Sciatic nerve (tissue), 2 donors: ENCODE measurements around the gene HIGD2A. TPM values are rescaled to one million over a fixed set of nuclear protein-coding genes. Genes with fewer than 3 reads are reported as not detected.
"Not testable (repeated sequence)": the region's sequence is repeated elsewhere in the genome, so short reads cannot be mapped to it uniquely, and the experiment has no call there.

Source experiments
- ATAC-seq: fragments of 200-7000 bp; cut with Tn5 transposase; one replicate; pipeline ENCODE4 v1.9.1; 2020; ENCODE audit warnings: mild to moderate bottlenecking, moderate library complexity
- DNase-seq: peaks from one replicate; pipeline ENCODE4 v3.0.0-alpha.2; 2020; ENCODE audit warnings: low spot score
- intact Hi-C: fragments of 100-400 bp; cut with DNase I; formaldehyde crosslinking; loops from one replicate; pipeline ENCODE4 v1.14.2; 2022
- total RNA-seq: library from RNA; stranded (reverse); fragmentation: NEBNext Ultra II Directional; extraction: Animal tissue kit (Norgen Biotek cat#: 25700); gene quantifications from one replicate; pipeline ENCODE4 v1.2.1, GENCODE V29; 2021
- donor health status: DM: no; HTN: no; CAD: no.
- donor health status: DM: no; HTN: no; CAD: no.

HIGD2A gene
- total RNA-seq, 1 donor from 2014 or later: 58.8 TPM

- DNase-seq (no peak), ATAC-seq (no peak)
- intact Hi-C loops: no loop called here
Measured at GRCh38 chr5:176391479-176391878, 2.9 kb downstream of the HIGD2A start.

GRCh38 chr5:176391999-176392398, 3.4 kb downstream of the HIGD2A start:
- DNase-seq (no peak), ATAC-seq (no peak)
- intact Hi-C loops: no loop called here

- intact Hi-C loops: no loop called here
- no peak for DNase-seq
Measured at GRCh38 chr5:176392526-176392925, 4.0 kb downstream of the HIGD2A start.

GRCh38 chr5:176394096-176394495, 5.5 kb downstream of the HIGD2A start:
- ATAC-seq (no peak), DNase-seq (no peak)
- intact Hi-C loops: no loop called here

More at GRCh38 chr5:176392526-176392925, 4.0 kb downstream of the HIGD2A start:
- no peak for ATAC-seq

- DNase-seq: no peak
- intact Hi-C loops: no loop called here
- ATAC-seq: peak; percentile 40
Measured at GRCh38 chr5:176394881-176395675, 6.5 kb downstream of the HIGD2A start.

GRCh38 chr5:176396330-176396729, 7.8 kb downstream of the HIGD2A start:
- ATAC-seq (no peak), DNase-seq (no peak)
- intact Hi-C loops: no loop called here

GRCh38 chr5:176397736-176398420, 9.3 kb downstream of the HIGD2A start:
- intact Hi-C loops: no loop called here
- ATAC-seq (no peak), DNase-seq (no peak)

- no peak for DNase-seq
- intact Hi-C loops: no loop called here
Measured at GRCh38 chr5:176400382-176401156, 12.0 kb downstream of the HIGD2A start.

GRCh38 chr5:176401281-176402205, 13.0 kb downstream of the HIGD2A start:
- DNase-seq (peak; percentile 35), ATAC-seq (no peak)
- intact Hi-C loops: no loop called here

More at GRCh38 chr5:176400382-176401156, 12.0 kb downstream of the HIGD2A start:
- peak; percentile 41 for ATAC-seq

- no peak for ATAC-seq
- intact Hi-C loops: no loop called here
- DNase-seq: no peak
Measured at GRCh38 chr5:176405656-176406435, 17.3 kb downstream of the HIGD2A start.

- ATAC-seq: no peak
- intact Hi-C loops: no loop called here
Measured at GRCh38 chr5:176406436-176407052, 18.0 kb downstream of the HIGD2A start.

GRCh38 chr5:176407456-176408251, 19.1 kb downstream of the HIGD2A start:
- no peak for DNase-seq
- intact Hi-C loops: no loop called here
- peak; percentile 87 for ATAC-seq

More at GRCh38 chr5:176406436-176407052, 18.0 kb downstream of the HIGD2A start:
- DNase-seq: no peak

- ATAC-seq, intact Hi-C loops, DNase-seq: not testable (repeated sequence)
Measured at GRCh38 chr5:176408252-176408573, 19.7 kb downstream of the HIGD2A start.

- DNase-seq (no peak), ATAC-seq (no peak)
- intact Hi-C loops: no loop called here
Measured at GRCh38 chr5:176408590-176408989, 20.0 kb downstream of the HIGD2A start.

- intact Hi-C loops: no loop called here
- ATAC-seq (no peak), DNase-seq (no peak)
Measured at GRCh38 chr5:176409765-176410164, 21.2 kb downstream of the HIGD2A start.

GRCh38 chr5:176410486-176411180, 22.1 kb downstream of the HIGD2A start:
- intact Hi-C loops: no loop called here
- ATAC-seq (no peak), DNase-seq (no peak)
